ENCODE results near the gene TLCD5. TPM values are rescaled to one million over a fixed set of nuclear protein-coding genes. Genes with fewer than 3 reads are reported as not detected.

The TLCD5 gene
- polyA plus RNA-seq, 1 donor (not counting 4 experiments of a cell fraction or from before 2014, with no cell fraction given), result 4.0 TPM

- no peak for DNase-seq (ENCODE audit: low read depth, low spot score)
- no peaks in the 10 kb centered on the region for H3K27me3 ChIP-seq (ENCODE audit: control insufficient read depth, extremely low read depth, insufficient read depth, low read length)
- H3K9me3 ChIP-seq (ENCODE audit: control insufficient read depth, low read depth, low read length), result no peaks in the 10 kb centered on the region
- H3K4me3 ChIP-seq (ENCODE audit: control insufficient read depth in 2 of 3, extremely low read depth in 1 of 3, insufficient read depth in 2 of 3, low read depth in 1 of 3, low read length in 3 of 3), result no peak overlapping the region
- H3K79me2 ChIP-seq (ENCODE audit: control insufficient read depth, insufficient read depth, low read length), result peaks cover 43% of the 10 kb centered on the region
- no peaks in the 10 kb centered on the region for H3K4me1 ChIP-seq (ENCODE audit: control insufficient read depth, extremely low read depth, insufficient read depth, low read length)
- no peak overlapping the region for H3K9ac ChIP-seq (ENCODE audit: control insufficient read depth, extremely low read depth, insufficient read depth, low read length)
- dilution Hi-C loops (cut with MboI; ENCODE audit: extremely low pct_ligation_motif_present, low sequenced_read_pairs), result no loop called here
- TF ChIP-seq CTCF (optimal IDR thresholded peaks at IDR 0.05 in 1 of 3, IDR thresholded peaks at IDR 0.05 in 1 of 3, conservative IDR thresholded peaks at IDR 0.05 in 1 of 3; ENCODE audit: extremely low read depth in 1 of 3, insufficient read depth in 2 of 3, low read length in 3 of 3) (no peak), EZH2 (IDR thresholded peaks at IDR 0.05; ENCODE audit: low read length) (no peak)
- no peak overlapping the region for H3K27ac ChIP-seq (ENCODE audit: control insufficient read depth, insufficient read depth, low read length)
- no peak overlapping the region for H2AFZ ChIP-seq (ENCODE audit: control insufficient read depth, low read length)
- H4K20me1 ChIP-seq (ENCODE audit: control insufficient read depth, extremely low read depth, insufficient read depth, low read length), result no peaks in the 10 kb centered on the region
- no peak overlapping the region for H3K4me2 ChIP-seq (ENCODE audit: control insufficient read depth, extremely low read depth, insufficient read depth, low read depth, low read length)
- H3K9me1 ChIP-seq (ENCODE audit: control insufficient read depth, extremely low read depth, insufficient read depth, low read length), result no peaks in the 10 kb centered on the region
- H3K36me3 ChIP-seq (ENCODE audit: control insufficient read depth in 2 of 2, extremely low read depth in 1 of 2, insufficient read depth in 2 of 2, low read length in 2 of 2), result no peaks in the 10 kb centered on the region
- no peak for FAIRE-seq
These were observed 50.0 kb downstream of the TLCD5 start for GRCh38 chr11:120375076-120375475.

GRCh38 chr11:120376547-120377182, 51.6 kb downstream of the TLCD5 start:
- H3K27me3 ChIP-seq (ENCODE audit: control insufficient read depth, extremely low read depth, insufficient read depth, low read length), result no peaks in the 10 kb centered on the region
- no peaks in the 10 kb centered on the region for H3K4me1 ChIP-seq (ENCODE audit: control insufficient read depth, extremely low read depth, insufficient read depth, low read length)
- TF ChIP-seq CTCF (optimal IDR thresholded peaks at IDR 0.05 in 1 of 3, IDR thresholded peaks at IDR 0.05 in 1 of 3, conservative IDR thresholded peaks at IDR 0.05 in 1 of 3; ENCODE audit: extremely low read depth in 1 of 3, insufficient read depth in 2 of 3, low read length in 3 of 3), result no peak
- TF ChIP-seq EZH2 (IDR thresholded peaks at IDR 0.05; ENCODE audit: low read length), result no peak
- DNase-seq (ENCODE audit: low read depth, low spot score) (no peak), FAIRE-seq (peak; percentile 20)
- H3K79me2 ChIP-seq (ENCODE audit: control insufficient read depth, insufficient read depth, low read length), result peaks cover 50% of the 10 kb centered on the region
- no peak overlapping the region for H3K4me2 ChIP-seq (ENCODE audit: control insufficient read depth, extremely low read depth, insufficient read depth, low read depth, low read length)
- no peaks in the 10 kb centered on the region for H3K9me1 ChIP-seq (ENCODE audit: control insufficient read depth, extremely low read depth, insufficient read depth, low read length)
- no peak overlapping the region for H2AFZ ChIP-seq (ENCODE audit: control insufficient read depth, low read length)
- H3K36me3 ChIP-seq (ENCODE audit: control insufficient read depth in 2 of 2, extremely low read depth in 1 of 2, insufficient read depth in 2 of 2, low read length in 2 of 2), result no peaks in the 10 kb centered on the region
- dilution Hi-C loops (cut with MboI; ENCODE audit: extremely low pct_ligation_motif_present, low sequenced_read_pairs), result no loop called here
- no peaks in the 10 kb centered on the region for H3K9me3 ChIP-seq (ENCODE audit: control insufficient read depth, low read depth, low read length)
- H4K20me1 ChIP-seq (ENCODE audit: control insufficient read depth, extremely low read depth, insufficient read depth, low read length), result no peaks in the 10 kb centered on the region
- no peak overlapping the region for H3K9ac ChIP-seq (ENCODE audit: control insufficient read depth, extremely low read depth, insufficient read depth, low read length)
- no peak overlapping the region for H3K4me3 ChIP-seq (ENCODE audit: control insufficient read depth in 2 of 3, extremely low read depth in 1 of 3, insufficient read depth in 2 of 3, low read depth in 1 of 3, low read length in 3 of 3)
- no peak overlapping the region for H3K27ac ChIP-seq (ENCODE audit: control insufficient read depth, insufficient read depth, low read length)
